Dermis microvascular lymphatic vessel endothelial cell (primary cell): ENCODE data around the gene TMEM176A. TPM values are rescaled to one million over a fixed set of nuclear protein-coding genes. Genes with fewer than 3 reads are reported as not detected.

Experiments
- DNase-seq, 2 donors: peaks; one replicate each; pipeline versions ENCODE4 v3.0.0 to v3.0.0-alpha.2; 2010; ENCODE audit warnings: low read depth in 2 of 2
- total RNA-seq: library from RNA; depleted of rRNA; stranded (reverse); fragments of >200 nt; gene quantifications from 2 replicates; pipeline ENCODE4 v1.2.1, GENCODE V29; 2014

The TMEM176A gene
- total RNA-seq, 1 donor from 2014 or later, result not detected

DNA sequence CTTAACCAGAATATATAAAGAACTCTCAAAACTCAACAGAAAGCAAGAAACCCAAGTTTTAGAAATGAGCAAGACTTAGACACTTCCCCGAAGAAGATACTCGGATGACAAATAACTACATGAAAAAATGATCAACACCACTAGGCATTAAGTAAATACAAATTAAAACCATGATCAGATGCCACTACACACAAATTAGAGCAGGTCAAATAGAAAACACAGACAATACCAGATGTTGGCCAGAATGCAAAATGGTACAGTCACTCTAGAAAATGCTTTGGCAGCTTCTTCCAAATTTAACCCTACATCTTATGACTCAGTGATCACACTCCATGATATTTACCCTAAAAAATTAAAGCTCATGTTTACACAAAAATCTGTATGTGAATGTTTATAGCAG is 18.4 kb downstream of the TMEM176A start:
- DNase-seq, result no peak

DNA sequence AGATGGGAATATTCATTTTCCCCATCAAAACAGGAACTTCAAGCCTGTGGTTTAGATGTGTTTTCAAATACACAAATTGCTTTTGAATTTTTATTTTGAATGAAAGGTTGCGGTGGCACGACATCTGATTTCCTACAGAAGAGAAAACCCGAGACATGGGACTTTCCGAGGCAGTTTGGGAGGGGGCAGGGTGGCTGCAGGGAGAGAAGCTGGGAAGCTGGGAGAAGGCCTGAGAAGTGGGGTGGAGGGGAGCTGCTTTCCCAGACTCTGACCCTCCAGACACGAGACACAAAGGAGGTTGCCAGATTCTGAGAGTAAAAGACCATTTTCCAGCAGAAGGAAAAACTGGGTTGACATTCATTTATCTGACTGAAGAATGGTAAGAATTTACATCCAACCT is 19.6 kb downstream of the TMEM176A start:
- DNase-seq, result no peak

DNA sequence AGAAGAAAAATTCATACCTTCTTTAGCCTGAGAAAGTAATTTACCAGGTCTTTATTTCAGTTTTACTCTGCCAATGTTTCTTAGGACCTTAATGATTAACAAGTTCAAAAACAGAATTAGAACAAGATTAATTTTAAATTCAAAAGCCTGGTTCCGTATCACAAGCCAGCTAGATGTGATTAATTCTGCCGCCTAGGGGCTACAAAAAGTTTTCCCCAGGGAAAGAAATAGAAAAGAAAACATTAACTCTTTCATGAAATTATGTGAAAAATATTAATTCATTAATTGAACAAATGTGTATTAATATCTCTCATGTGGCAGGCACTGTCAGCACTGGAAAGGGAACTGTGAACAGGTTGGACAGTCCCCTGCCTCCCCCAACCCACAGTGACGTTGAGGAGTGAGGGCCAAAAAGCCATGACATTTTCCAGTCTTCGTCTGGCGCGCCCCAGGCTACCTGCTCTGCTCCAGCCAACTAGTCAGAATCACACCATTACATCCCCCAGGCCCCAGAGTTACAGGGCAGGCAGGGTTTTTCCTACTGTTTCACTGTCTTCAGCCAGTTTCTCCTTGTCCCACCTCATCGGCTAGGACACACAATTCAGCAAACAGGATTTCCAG is 20.1 kb downstream of the TMEM176A start:
- DNase-seq, result no peak

DNA sequence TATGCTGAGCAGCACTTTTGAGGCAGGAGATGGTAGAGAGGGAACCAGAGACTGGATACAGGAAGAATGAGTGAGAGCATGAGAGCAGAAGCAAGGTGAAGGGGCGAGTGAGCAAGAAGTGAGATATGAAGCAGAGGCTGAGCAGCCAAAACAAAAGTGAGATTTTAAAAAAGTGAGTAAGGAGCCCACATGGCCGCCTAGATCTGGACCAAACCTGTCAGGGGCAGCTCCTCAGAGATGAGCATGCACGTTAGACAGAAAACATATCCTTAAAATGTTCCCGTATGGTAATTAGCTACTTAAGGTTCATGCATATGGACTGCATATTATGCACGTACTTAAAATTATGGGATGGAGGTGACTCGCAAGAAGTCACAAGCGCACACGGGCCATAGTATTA is 22.5 kb downstream of the TMEM176A start:
- DNase-seq, result no peak

DNA sequence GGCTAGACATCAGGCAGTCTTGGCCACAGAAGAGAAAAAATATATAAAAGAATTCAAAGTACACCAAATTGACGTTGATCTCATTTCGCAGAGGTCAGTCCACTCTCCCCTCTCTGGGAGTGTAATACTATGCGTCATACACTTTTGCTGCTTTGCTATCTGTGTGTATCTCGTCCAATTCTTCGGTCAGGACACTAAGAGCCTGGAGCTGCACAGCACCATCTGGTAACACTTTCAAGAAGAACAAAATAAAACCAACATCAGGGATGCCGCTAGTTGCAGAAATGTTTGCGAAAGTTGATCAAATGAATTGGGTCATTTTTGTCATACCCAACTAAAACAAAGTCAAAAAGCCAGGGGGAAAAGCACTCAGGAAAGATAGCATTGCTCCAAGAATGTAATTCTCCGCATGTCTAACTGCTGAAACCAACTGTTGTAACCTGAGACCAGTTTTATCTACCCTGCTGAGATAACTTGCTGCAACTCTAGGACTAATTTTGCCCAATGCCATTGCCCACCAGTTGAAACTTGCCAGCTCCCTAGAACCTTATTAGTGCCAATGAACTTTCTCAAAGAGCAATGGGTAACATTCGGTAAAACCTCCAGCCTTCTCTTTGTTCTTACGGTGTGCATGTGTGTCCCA is 23.0 kb downstream of the TMEM176A start:
- DNase-seq, result no peak

DNA sequence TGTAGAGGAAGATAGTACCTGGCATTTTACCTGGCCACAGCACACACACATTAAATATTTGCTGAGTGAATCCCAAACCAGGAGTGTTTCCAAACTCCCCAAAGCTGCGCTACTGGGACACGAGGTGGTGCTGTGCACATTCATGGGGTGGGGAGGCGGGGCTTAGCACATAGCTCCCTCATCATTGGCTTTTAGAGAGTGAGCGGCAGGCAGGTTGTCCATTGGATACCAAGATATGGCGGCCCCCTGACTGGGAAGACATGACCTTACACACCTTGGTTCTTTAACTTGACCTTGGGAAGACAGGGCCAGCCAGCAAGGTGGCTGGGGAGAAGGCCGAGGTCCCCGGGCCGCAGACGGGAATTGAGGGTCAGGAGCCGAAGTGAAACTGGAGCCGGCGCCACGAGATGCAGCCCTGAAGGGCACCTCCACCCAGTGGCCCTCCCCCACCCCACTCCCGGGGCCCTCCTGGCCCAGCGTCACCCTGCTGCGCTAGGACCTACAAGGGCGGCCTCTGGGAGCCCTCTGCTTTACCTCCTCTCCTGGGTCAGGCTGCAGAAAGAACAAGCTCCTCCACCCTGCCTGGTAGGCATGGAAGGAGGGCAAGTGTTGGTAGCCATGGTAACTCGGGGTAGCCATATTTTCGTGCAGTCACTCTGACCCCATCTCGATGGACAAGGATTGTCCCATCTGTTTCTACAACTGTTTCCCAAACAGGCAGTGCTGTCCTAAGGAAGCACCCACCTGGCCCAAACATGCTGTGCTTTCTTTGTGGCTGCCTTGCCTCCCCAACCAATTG is 24.0 kb downstream of the TMEM176A start:
- no peak for DNase-seq

DNA sequence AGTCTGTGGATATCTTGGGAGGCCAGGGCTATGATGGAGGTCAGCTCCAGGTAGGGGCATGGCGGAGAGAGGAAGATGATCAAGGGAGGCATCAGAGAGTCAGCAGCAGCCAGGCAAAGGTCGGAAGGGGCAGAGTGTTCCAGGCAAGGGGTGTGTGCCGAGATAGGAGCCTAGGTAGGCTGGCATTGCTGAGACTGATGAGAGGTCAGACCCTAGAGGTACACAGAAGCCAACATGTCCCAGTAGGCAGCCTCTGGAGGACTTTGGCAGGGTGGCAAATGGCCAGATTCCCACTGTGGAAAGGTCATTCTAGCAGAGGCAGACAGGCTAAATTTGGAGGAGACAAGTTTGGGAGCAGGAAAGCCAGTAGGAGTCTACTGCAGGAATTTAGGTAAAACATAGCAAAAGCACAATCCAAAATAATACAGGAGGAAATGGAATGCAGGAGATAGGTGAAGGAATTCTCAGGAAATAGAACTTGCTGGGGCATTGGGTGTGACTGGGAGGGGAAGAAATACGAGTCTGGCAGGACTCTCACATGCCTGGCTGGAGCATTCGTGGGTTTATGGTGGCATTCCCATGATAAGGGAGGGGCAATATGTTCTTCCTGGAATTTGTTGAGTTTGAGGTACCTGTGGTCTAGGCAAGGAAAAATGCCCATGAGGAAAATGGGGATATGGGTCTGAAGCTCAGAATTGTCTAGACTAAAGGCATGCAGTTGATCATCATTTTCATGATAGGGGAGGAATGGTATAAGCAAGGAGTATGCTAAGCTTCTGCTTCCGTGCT is 25.7 kb downstream of the TMEM176A start:
- no peak for DNase-seq

DNA sequence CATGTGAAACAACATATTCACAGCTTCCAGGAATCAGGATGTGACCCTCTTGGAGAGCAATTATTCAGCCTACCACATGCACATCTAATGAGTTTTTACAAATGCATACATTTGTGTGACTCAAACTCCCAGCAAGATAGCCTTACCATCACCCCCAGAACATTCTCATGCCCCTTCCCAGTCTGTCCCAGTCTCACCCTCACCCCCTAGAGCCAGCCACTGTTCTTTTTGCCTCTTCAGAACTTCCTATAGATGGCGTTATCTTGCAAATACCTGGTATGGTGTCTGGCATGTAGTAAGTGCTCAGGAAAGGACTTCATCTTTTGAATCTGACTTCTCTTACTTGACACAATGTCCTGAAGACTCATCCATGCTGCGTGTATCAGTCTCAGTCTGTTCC is 27.8 kb downstream of the TMEM176A start:
- DNase-seq, result no peak

DNA sequence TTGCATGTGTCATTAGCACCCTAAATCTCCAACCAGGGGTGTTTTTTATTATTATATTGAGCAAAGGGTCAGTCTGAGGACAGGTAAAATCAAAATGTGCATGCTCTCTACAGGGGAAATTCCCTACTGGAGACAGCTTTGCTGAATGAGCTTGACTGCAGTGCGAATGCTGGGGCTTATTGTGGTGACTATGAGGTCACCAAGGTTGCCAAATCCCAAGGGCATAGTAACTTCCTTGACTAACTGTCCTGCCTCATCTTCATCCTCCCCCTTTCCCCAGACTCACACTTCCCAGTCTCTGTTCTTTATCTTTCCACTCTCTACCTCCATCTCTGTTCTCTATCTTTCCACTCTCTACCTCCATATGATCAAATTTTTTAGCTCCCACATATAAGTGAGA is 28.9 kb downstream of the TMEM176A start:
- no peak for DNase-seq

DNA sequence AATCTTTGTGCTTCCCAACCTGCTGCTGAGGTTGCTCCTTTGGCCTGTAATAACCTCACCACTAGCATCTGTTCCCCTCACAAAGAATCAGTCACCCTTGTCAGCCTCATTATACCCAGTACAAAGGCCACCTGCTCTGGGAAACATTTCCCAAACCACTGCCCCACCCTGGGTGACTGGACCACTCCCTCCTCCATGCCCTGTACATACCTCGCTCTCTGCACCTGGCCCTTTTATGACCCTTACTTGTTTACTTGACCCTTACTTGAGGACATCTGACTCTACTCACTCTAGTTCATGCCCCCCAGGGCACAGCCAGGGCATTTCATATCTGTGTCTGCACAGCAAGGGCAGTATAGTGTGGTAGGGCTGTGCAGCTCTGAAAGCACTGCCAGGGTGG is 30.4 kb downstream of the TMEM176A start:
- no peak for DNase-seq

DNA sequence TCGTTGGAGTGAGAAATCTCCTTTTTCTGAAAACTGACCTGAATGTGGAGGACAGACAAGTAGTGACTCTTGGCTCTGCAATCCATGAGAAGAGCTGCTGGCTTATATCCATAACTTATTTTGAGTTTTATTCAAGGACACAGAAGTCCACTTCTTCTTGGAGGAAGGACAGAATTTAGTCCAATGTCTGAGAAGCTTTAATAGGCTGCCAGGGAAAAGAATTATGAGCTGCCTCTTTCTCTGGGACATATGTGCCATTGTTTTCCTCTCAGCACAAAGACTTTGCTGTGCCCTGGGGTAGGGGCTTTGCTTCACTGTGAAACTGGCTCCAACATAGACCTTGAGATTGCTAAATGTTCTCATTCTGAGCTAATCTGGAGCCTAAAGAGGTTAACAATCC is 31.3 kb downstream of the TMEM176A start:
- DNase-seq, result no peak

DNA sequence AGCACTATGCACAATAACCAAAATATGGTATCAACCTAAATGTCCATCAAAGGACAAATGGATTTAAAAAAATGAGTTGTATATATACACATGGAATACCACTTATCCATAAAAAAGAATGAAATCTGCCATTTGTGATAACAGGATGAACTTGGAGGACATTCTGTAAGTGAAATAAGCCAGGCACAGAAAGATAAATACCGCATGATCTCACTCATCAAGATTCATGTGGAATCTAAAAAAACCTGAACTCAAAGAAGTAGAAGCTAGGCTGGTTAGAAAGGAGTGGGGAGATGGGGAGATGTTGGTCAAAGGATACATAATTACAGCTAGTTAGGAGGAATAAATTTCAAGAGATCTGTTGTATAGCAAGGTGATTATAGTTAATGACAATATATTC is 34.5 kb downstream of the TMEM176A start:
- DNase-seq, result no peak

DNA sequence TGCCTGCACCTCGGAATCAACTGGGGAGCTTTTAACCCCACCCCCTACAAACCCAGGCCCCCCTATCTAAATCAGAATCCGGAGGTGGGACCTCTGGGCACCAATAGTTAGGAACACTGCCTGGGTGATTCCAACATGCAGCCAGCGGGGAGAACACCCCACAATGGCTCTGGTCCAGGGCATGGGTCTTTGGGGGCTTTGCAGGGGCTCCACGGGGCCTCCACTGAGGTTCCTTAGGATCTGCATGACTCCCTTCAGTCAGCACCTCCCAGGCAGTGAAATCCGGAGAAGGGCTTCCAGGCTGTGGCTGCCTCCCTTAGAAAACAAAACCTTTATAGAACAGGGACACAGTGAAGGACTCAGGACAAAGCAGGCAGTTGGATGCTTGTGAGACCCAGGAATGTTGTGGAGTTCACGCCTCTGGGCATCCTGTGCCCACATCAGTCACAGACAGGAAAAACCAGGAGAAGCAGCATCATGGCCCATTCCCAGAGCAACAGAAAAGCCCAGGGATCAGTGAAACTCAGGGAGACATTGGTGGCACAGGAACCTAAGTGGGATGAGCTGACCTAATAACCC is 35.2 kb downstream of the TMEM176A start:
- DNase-seq, result no peak

DNA sequence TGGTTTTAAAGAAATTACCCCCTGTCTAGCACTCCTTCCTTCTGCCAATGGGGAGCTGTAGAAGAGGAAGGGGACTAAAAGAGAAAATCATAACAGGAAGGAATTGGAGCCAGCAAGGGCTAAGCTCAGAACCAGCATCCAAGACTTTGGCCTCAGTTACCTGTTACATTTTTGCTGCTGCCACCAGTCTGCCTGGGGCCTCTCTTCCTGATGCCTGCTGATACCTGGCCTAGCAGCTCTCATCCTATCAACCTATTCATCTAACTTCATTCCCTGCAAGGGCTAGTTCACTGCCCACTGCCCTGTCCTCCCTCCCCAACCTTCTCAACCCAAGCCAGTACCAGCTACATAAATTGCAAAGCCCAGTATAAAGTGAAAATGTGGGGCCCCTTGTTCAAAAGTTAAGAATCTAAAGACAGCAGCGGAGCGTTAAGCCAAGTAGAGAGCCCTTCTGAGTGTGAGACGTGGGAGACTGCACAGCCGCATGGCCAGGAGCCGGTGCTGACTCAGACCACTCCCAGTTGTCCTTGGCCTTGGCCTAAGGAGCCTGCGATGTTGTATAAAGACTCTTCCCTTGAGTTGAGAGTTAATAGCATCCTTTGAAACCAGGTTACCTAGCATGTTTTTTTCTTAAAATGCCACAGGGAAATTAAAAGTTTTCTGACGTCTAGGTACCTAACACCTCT is 38.5 kb downstream of the TMEM176A start:
- no peak for DNase-seq

DNA sequence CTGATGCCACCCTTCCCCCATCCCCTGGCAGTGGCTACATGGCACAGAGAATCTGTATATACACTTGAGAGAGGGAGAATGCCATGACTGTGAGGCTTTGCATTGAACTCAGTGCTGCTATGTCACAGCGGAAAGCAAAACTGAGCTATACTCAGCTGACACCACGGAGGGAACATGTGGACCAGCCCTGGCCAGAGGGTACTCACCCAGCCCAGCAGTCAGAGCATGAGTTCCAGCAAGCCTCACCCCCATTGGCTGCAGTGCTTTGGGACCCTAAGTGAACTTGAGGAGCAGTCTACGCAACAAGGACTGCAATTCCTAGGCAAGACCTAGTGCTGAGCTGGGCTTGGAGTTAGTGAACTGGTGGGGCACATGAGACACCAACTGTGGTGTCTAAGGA is 41.4 kb downstream of the TMEM176A start:
- DNase-seq, result no peak

DNA sequence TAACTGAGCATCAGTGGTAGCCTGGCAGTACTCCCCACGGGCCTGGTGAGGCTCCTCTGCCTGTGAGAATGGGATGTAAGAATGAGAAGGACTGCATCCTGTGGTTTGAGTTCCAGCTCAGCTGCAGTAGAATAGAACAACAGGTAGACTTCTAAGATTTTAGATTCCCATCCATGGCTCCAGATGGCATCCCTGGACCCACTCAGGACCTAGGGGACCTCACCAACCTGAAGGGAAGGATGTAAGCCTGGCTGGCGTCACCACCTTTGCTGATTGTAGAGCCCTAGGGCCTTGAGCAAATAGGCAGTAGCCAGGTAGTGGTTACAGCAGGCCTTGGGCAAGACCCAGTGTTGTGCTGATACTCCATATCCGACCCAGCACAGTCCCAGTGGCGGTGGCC is 42.1 kb downstream of the TMEM176A start:
- DNase-seq, result no peak

DNA sequence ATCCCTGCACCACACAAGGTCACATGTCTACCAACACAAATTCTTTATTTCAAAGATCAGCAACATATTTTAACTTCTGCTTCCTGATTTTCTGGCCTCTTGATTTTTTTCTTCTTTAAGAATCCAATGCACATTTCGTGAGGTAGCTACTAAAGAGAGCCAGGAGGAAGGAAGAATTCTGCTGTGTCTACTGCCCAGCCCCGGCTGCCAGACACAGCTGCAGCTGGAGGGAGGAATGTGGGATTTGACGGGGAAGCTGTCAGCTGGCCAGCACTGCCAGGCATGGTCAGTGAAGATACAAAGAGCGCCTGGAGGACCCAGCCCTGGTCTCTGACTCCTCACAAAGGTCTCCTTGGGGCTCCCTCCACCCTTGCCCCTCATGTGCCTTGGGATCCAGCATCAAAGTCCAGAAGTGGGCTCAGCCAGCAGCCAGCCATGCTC is 44.9 kb downstream of the TMEM176A start:
- DNase-seq, result no peak

DNA sequence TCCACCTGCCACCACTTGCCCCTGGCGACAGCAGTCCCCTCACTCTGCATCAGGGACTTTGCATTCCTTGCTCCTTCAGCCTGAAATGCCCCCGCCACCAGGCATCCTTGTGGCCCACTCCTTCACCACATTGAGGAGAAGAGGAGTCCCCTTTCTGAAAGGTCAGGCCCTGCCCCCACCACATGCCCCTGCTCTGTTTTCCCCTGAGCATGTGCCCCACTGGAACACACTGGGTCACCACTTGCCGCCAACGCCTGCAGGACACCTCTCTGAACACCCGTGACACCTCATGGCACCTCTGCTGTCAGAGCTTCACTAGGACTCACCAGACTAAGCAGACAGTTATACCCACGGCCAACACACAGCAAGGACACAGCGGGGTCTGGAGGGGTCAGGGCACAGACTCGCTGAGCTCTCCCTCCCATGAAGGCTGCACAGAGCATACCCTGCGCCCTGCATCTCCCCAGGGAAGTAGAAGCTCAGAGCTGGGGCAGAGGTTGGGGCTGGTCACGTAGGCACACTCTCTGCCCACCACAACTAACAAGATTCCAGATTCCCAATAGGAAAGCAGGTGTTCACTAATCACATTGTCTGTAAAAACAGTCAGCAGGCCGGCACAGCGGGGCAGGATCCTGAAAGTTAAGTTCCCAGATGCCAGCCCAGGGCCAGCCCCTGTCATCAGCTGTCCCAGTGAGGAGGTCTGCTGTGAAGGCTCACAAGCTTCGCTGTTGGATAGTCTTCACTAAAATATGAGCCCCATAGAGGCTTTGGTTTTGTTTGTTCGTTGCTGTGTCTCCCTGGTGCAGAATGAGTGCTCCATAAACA is 45.9 kb downstream of the TMEM176A start:
- no peak for DNase-seq

DNA sequence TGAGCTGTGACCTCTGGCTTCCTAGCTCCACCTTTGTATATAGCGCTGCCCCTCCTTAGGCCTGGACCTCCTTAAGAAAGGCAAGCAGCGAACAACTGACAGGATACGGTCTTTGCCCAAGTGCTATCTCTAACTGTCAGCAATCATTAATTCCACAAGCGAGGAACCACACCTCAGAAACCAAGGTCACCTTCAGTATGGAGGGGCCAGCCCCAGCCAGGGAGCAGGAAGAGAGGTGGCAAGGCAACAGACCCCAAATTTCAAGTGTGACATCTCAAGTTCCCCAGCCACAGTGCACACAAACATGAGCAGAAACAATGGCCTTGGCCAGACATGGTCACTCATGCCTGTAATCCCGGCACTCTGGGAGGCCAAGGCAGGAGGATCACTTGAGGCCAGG is 47.0 kb downstream of the TMEM176A start:
- DNase-seq, result no peak

DNA sequence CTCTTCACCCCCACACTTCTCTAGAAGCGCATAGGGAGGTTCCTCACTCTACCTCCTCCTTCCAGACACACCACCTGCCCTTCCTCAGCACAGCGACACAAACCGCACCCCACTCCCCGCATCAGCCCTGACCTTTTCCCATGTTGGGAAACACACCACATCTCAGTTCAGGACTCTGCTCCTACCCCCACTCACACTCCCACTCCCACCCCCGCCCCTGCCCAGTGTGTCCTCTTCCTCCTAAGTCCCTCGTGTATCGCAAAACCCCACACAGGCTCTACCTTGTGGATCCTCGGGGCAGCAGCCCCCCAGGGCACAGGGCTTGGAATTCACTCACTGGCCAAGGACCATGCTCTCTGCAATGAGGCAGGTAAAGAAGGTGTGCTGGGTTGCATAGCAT is 47.5 kb downstream of the TMEM176A start:
- DNase-seq, result no peak
